Activated CD4-positive, CD25-positive, alpha-beta regulatory T cell treated with anti-CD3 and anti-CD28 coated beads, Interleukin-2, amount 50 U/mL, for 24 hours (primary cell): ENCODE measurements around the gene ABCA3.
"Not testable (repeated sequence)": the region's sequence is repeated elsewhere in the genome, so short reads cannot be mapped to it uniquely, and the experiment has no call there.

ENCODE experiments used
- ATAC-seq, 2 donors: fragments of 150-1000 bp; cut with Tn5 transposase; one replicate each; pipeline ENCODE4 v1.10.0; 2021; ENCODE audit warnings: mild to moderate bottlenecking in 1 of 2, moderate library complexity in 1 of 2

Gene ABCA3

DNA sequence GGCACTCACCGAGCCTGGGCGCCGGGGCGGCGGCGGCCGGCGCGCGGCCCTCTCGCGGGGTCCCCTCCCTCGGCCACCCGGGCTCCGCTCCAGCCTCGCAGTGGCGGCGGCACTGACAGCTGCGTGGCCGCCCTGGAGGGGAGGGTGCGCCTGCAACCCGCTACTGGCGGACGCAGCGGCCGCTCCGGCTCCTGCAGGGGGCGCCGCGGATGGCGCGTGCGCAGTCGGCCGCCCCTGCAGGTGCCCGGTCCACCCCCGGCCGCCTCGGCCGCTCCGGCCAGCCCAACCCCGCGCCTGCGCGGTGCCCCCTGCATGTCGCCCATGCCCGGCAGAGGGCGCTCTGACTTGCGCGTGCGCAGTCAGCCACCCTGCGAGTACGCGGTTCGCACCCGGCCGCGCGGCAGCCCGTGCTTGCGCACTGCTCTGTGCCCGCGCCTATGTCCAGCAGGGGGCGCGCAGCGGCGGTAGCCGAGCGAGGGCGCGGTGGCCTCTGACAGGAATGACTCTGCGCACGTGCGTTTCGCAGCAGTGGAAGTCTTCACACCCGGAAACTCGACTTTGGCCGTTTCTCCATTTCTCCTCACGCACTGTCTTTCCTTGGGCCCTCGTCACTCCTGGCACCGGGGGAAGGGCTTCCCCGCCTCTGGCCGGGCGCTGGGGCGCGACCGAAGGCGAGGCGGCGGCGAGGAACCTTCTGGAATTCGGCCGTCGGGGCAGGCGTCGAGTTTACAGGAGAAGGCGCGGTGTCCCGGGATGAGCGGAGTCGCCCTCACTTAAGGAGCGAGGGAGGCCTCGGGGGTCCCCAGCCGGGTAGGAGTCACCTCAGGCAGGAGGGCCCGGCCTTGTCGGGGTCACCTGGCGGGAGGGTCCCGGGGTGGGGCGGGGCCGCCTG lies at the start of gene ABCA3:
TSS of gene ABCA3 (minus strand) at position 165 of the 892 bp plus-strand sequence. CDS start 14,262 bp downstream, outside the sequence.
- peak; percentile 93 to 94 for ATAC-seq

DNA sequence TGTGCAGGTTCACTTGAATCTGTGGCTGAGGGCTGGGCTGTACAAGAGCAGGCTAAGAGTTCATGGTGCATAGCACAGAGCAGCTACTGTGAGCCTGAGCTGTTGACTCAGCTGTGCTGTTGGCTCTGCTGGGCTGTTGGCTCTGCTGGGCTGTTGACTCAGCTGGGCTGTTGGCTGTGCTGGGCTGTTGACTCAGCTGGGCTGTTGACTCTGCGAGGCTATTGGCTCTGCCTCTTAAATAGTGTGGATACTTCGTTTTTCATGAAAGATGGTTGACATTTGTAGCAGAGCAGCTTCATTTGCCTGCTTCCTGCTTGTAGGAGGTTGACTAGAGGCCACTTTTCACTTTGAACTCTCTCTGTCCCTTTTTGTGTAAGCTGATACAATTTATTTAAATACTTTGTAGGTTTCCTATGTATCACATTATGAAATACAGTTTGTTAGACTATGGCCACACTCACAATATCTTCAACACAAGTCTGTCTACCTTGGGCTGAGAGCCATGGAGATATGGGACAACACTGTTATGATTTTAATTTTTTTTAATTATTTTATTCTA lies 48.4 kb upstream of the ABCA3 start:
- no peak for ATAC-seq

DNA sequence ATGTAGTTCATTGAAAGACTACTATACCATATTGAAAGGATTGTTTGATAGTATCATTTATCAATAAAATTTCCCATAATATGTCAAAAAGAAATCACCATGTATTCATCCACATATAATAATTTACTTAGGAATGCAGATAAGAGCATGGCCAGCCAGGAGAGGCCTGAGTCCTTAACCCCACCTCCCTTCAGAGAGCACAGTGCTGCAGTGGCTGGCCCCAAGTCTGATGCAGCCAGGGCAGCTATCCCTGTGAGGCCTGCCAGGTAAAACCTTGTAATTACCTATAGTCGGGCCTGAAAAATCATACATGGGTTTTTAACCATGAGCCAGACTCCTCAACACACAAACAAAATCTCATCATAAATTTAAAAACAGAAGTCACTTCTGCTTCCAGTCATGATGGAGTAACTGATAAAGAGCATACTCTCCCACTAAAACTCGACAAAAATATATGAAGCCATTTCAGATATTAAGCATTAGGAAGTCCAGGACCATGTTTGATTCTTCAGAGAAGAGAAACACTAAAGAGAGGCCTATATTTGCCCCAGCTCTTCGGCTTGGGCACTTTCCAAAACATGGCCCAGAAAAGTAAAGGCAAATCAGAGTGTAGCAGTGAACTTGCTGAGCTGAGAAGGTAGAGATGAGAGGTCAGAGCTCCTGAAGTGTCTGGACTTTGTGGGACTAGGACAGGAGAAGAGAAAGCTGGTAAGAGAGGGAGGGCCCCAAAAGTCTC lies 47.8 kb upstream of the ABCA3 start:
- no peak for ATAC-seq

DNA sequence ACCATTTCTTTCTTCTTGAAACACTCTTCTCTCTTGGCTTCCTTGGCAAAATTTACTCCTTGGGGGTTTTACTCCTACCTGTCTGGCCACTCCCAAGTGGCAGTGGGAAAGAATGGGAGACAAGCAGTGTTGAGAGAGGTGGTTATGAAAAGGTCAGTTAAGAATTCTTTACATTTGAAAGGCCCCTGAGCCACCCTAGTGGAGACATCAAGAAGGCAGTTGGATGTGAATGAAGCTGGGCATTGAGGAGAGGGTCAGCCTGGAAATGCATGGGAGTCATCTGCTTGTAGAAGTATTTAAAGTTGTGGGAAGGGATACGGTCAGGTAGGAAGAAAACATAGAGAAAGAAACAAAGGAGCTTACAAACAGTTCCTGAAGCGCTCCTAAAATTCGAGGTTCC lies 46.5 kb upstream of the ABCA3 start:
- no peak for ATAC-seq

DNA sequence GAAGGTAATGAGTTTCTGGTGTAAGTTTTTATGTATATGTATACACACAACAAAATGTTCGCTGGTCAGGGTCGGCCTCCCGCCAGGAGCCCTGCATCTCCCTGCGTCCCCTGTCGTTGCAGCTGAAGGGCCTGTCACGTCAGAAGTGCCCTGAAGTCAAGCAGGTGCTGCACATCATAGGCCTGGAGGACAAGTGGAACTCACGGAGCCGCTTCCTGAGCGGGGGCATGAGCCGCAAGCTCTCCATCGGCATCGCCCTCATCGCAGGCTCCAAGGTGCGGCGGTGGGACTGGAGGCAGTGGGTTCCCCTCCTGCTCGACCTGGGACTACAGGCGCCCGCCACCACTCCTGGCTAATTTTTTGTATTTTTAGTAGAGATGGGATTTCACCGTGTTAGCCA lies 45.5 kb upstream of the ABCA3 start:
- not testable (repeated sequence) for ATAC-seq

DNA sequence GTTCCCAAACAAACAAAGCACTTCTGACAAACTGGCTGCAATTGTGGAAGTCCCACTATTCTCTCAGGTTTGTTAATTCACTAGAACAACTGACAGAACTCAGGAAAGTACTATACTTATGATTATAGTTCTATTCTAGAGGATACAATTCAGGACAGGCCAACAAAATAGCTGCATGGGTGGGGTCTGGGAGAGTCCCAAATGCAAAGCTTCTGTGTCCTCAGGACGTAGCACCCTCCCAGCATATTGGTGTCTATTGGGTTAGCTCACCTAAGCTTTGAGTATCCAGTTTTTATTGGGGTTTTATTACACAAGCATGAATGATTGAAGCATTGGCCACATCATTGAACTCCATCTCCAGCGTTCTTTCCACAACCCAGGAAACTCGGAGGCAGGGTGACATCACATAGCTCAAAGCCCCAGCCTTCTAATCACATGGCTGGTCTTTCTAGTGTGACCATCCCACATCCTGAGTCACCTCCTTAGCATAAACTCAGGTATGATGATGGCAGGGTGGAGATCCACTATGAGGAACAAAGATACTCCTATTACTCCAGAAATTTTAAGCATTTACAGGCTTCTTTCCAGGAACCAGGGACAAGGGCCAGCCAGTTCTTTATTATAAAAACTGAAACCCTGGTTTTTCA lies 44.8 kb upstream of the ABCA3 start:
- no peak for ATAC-seq

GRCh38 chr16:2384426-2384825 lies 43.9 kb upstream of the ABCA3 start:
- ATAC-seq: no peak

DNA sequence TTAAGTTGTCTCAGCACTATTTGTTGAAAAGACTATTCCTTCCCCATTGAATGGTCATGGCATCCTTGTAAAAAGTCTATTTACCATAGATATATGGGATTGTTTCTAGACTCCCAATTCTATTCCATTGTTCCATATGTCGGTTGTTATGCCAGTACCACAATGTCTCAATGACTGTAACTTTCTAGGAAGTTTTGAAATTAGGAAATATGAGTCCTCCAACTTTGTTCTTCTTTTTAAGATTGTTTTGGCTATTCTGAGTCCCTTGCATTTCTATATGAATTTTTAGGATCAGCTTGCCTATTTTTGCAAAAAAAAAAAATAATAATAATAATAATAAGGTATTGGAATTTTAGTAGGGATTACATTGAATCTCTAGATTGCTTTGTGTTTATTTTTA lies 43.0 kb upstream of the ABCA3 start:
- no peak for ATAC-seq

DNA sequence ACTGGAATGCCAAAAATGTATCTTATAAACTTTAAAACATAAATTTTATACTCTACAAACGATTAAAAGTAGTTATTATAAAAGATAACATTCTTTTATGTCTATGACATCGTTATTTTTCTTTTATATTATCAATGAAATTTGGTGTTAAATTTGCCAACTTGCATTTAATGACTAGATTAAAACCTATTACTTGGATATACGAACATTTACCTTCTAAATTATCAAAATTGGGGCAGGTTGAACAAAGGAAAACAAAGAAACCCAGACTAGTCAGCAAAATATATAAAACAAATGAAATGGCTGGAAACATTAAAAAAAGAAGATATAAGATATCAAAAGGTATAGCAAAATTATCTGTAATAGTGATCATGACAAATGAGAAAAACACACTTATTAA lies 34.1 kb upstream of the ABCA3 start:
- ATAC-seq: no peak

- ATAC-seq: no peak
Observed at GRCh38 chr16:2373176-2373575, 32.6 kb upstream of the ABCA3 start.

GRCh38 chr16:2372684-2373083 lies 32.2 kb upstream of the ABCA3 start:
- ATAC-seq: no peak

DNA sequence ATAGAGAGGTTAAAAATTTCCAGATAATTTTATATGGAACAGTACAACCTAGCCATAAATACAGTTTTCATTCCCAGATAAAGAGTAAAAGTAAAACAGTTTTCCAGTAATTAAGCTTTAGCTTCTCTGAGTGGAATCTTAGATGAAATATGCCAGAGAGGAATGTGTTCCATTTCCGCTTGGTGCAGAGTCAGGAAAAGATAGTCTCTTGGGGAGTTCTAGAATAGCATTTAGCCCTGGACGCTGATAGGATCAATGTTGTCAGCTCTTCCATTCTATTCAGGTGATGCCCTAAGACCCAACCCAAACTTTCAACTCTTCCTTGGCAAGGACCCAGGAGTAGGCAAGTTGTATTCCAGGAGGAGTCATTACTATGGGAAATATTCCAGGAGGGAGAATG lies 30.9 kb upstream of the ABCA3 start:
- no peak for ATAC-seq

DNA sequence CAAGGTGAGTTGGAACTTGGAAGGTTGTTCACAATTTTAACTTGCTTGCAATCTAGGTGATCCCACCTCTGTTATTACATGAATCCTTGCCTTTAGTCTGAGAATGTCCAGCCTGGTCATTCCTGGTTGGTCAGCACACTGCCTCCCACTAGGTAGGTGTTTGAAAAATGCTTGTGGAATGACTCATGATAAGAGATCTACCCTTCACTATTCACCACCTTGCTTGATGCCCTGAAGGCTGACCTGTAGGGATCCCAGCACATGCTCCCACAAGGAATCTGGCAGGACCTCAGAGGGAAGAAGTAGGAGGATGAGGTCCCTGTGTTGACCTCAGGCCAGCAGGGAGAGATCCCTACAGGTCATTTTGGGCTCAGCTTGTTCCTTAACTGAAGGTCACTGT lies 30.2 kb upstream of the ABCA3 start:
- ATAC-seq: no peak

DNA sequence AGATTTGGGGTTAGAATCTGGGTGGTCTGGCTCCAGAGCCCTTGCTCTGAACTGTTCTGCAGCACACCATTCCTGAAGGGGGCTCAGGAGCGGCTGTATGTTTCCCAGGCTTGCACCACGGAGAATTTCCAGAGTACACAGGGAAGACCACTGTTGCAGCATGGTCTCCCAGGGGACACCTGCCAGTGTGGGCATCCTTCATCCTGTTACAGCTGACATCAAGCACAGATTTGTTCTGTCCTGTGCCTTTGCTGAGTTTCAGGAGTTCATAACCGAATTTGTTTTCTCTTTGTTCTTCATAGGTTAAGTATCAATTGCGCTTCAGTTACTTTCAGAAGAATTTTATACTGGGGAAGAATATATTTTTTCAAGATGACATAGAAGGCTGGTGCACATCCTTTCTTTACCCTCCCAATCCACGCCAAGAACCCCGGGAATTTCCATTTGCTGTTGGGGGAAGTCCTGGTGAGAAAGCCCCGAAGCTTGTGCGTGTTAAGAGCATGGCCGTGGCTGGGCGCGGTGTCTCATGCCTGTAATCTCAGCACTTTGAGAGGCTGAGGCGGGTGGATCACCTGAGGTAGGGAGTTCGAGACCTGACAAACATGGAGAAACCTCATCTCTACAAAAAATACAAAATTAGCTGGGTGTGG lies 26.3 kb upstream of the ABCA3 start:
- ATAC-seq: no peak

GRCh38 chr16:2365397-2366294 lies 25.1 kb upstream of the ABCA3 start:
- ATAC-seq: no peak

GRCh38 chr16:2364638-2365210 lies 24.2 kb upstream of the ABCA3 start:
- no peak for ATAC-seq

GRCh38 chr16:2362218-2362617 lies 21.7 kb upstream of the ABCA3 start:
- no peak for ATAC-seq

DNA sequence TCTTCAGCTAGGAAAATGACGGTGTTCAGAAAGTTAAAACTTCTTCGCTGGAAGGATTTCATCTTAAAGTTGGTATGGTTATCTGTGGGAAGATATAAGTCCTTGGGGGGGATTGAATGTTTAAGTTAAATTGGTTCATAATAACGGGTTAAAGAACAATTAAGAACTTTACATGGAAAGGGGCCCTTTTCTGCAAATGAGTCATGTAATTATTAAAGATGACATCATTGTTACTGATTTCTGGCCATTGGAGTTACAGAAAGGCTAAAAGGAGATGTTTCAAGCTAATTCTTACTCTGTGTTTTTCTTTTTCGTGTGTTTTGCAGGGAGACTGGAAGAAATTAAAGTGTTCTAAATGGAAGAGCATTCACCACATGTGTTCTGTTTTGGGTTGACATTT lies 20.6 kb upstream of the ABCA3 start:
- no peak for ATAC-seq

DNA sequence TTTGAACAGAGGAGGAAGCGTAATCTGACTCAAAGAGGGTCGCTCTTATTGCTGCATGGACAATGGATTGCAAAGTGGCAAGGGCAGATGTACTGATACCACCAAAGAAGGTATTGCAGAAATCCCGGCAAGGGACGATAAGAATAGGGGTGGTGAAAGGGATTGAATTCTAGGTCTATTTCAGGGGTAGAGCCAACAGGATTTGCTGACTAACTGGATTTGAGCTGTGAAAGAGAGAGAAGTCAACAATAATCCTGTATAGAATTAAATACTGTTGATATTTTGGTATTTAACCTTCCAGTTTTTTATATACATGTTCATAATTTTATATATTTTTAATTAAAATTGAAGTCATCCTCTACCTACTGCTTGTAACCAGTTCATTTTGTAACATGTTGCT lies 19.4 kb upstream of the ABCA3 start:
- no peak for ATAC-seq

DNA sequence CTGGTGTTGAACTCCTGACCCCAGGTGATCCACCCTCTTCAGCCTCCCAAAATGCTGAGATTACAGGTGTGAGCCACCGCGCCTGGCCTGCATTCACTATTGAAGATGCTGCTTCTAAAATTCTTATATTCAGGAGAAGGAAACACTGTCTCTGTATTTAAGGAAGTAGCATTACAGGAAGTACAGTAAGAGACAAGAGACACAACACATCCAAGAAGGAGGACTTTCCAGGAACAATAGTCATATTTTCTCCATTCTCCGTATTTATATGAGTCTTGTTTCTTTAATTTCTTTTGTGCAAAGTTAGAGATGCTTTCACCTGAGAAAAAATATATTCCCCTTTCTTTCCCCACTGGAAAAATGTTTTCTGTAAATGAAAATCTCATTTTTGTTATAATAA lies 18.3 kb upstream of the ABCA3 start:
- ATAC-seq: no peak

GRCh38 chr16:2357331-2357730 lies 16.8 kb upstream of the ABCA3 start:
- no peak for ATAC-seq
